ENCODE results near the gene SHROOM2. TPM values are rescaled to one million over a fixed set of nuclear protein-coding genes. Genes with fewer than 3 reads are reported as not detected.

The SHROOM2 gene
- total RNA-seq, 4 donors from 2014 or later: 7.8 to 13.2 (median 11.2) TPM

- 35 to 40% methylated on average over 1 to 11 of the region's 58 CpGs for WGBS, 2 donors
- TF ChIP-seq, protein P1, sequence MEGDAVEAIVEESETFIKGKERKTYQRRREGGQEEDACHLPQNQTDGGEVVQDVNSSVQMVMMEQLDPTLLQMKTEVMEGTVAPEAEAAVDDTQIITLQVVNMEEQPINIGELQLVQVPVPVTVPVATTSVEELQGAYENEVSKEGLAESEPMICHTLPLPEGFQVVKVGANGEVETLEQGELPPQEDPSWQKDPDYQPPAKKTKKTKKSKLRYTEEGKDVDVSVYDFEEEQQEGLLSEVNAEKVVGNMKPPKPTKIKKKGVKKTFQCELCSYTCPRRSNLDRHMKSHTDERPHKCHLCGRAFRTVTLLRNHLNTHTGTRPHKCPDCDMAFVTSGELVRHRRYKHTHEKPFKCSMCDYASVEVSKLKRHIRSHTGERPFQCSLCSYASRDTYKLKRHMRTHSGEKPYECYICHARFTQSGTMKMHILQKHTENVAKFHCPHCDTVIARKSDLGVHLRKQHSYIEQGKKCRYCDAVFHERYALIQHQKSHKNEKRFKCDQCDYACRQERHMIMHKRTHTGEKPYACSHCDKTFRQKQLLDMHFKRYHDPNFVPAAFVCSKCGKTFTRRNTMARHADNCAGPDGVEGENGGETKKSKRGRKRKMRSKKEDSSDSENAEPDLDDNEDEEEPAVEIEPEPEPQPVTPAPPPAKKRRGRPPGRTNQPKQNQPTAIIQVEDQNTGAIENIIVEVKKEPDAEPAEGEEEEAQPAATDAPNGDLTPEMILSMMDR (IDR thresholded peaks at IDR 0.05): no peak
- no peak for TF ChIP-seq POLR2A (IDR thresholded peaks at IDR 0.05)
- H3K4me3 ChIP-seq: peak overlapping the region; percentile 52 to 71 (median 62)
- no peaks in the 10 kb centered on the region for H3K36me3 ChIP-seq
- H3K27ac ChIP-seq: peak overlapping the region in 3 of 4 donors; percentile 52 to 81 (median 81)
- no peaks in the 10 kb centered on the region for H3K9me3 ChIP-seq
- H3K4me1 ChIP-seq: peaks cover 0 to 30% (median 0%) of the 10 kb centered on the region in 3 donors
- no peak for DNase-seq
- H3K27me3 ChIP-seq: peaks cover 0 to 18% (median 0%) of the 10 kb centered on the region in 4 donors
- intact Hi-C loops (cut with DNase I): no loop called here
These were observed 830 bp upstream of the SHROOM2 start for GRCh38 chrX:9785254-9785943.

DNA sequence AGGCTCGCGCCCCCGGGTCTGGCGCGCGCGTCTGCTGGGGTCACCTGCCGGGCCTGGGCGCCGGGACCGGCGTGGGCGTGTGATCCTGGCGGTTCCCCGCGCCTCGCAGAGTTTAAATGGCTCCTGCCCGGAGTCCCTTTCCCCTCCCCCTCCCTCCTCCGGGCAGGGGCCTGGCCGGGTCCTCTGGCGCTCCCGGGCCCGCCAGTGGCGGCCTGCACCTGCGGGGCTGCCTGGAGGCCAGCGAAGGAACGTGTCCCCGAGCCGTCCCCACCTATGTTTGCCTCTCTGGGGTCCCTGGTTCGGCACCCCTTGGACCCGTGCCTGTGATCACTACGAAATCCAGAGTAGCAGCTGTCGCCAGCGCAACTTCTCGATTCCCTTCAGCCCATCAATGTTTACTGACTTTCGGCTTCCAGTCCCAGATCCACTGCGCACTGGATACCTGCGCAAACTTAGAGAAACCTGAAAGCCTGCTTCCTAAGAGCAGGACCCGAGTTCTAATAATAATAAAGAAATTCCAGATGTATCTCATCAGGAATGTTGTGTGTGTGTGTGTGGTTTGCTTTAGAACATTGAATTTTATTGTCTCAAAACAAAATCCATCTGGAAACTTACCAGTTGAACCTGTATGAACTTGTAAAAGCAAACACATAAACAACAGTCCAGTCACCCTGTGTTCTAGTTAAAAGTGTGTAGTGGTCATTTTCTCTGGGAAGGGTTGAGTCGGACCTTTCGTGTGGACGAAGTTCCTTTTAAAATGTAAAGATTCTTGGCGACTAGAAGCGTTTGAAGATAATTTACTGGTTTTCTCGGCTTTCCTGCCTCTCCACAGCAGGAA is 788 bp downstream of the SHROOM2 start:
- DNase-seq: no peak
- H3K4me3 ChIP-seq: peak overlapping the region; percentile 52 to 71 (median 62)

GRCh38 chrX:9788911-9789310 is 2.7 kb downstream of the SHROOM2 start:
- TF ChIP-seq, protein P1 (IDR thresholded peaks at IDR 0.05): no peak
- no peak for TF ChIP-seq POLR2A (IDR thresholded peaks at IDR 0.05)
- H3K4me1 ChIP-seq: peaks cover 0 to 42% (median 0%) of the 10 kb centered on the region in 3 donors
- no peak for DNase-seq
- 13% methylated on average over 2 of the region's 2 CpGs; no CpG with 5 or more reads in 1 of the 2 donors for WGBS, 2 donors
- no peak overlapping the region for H3K27ac ChIP-seq
- H3K4me3 ChIP-seq: no peak overlapping the region
- no peaks in the 10 kb centered on the region for H3K36me3 ChIP-seq
- intact Hi-C loops (cut with DNase I): no loop called here
- no peaks in the 10 kb centered on the region for H3K9me3 ChIP-seq
- H3K27me3 ChIP-seq: peaks cover 0 to 18% (median 0%) of the 10 kb centered on the region in 4 donors

More for the DNA sequence above, 788 bp downstream of the SHROOM2 start:
- TF ChIP-seq POLR2A (IDR thresholded peaks at IDR 0.05): no peak
- TF ChIP-seq, protein P1 (IDR thresholded peaks at IDR 0.05): no peak
- Histone ChIP-seq H3K36me3 (no peaks in the 10 kb centered on the region), H3K27ac (peak overlapping the region; percentile 52 to 81 (median 78)), H3K4me1 (peaks cover 0 to 42% (median 0%) of the 10 kb centered on the region in 3 donors), H3K9me3 (no peaks in the 10 kb centered on the region), H3K27me3 (peaks cover 0 to 18% (median 0%) of the 10 kb centered on the region in 4 donors)
- 0 to 21% methylated on average over 2 to 18 of the region's 45 CpGs for WGBS, 2 donors
- intact Hi-C loops (cut with DNase I): no loop called here

DNA sequence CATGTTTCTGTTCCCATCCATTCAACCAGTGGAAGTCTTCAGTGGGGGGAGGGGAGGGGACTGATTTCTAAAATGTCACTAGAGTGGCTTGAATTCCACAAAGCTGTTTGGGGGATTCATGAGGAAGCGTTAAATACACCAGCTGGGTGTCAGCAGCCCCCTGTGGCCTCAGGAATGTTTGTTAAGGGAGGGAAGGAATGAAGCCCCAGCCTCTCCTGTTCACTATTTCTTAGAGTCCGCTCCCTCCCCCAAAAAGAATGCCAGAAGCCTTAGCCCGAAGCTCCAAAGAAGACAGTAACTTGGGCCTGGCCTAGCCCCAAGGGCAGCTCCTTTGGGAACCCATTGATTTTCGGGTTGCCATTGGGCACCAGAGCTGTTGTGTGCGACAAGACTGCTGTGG is 3.3 kb downstream of the SHROOM2 start:
- TF ChIP-seq, protein P1 (IDR thresholded peaks at IDR 0.05): no peak
- no peak for TF ChIP-seq POLR2A (IDR thresholded peaks at IDR 0.05)
- intact Hi-C loops (cut with DNase I): no loop called here
- H3K27me3 ChIP-seq: peaks cover 0 to 18% (median 0%) of the 10 kb centered on the region in 4 donors
- DNase-seq: no peak
- peaks cover 0 to 42% (median 0%) of the 10 kb centered on the region in 3 donors for H3K4me1 ChIP-seq
- no peaks in the 10 kb centered on the region for H3K36me3 ChIP-seq
- 66 to 80% methylated on average over 5 of the region's 5 CpGs for WGBS, 2 donors
- no peak overlapping the region for H3K27ac ChIP-seq
- no peak overlapping the region for H3K4me3 ChIP-seq
- no peaks in the 10 kb centered on the region for H3K9me3 ChIP-seq

- intact Hi-C loops (cut with DNase I): no loop called here
- peak overlapping the region in 2 of 4 donors; percentile 38 to 39 for H3K27ac ChIP-seq
- H3K36me3 ChIP-seq: no peaks in the 10 kb centered on the region
- DNase-seq: no peak
- no peak overlapping the region for H3K4me3 ChIP-seq
- peaks cover 0 to 42% (median 0%) of the 10 kb centered on the region in 3 donors for H3K4me1 ChIP-seq
- TF ChIP-seq POLR2A (IDR thresholded peaks at IDR 0.05): no peak
- TF ChIP-seq, protein P1 (IDR thresholded peaks at IDR 0.05): no peak
- H3K27me3 ChIP-seq: peaks cover 0 to 10% (median 0%) of the 10 kb centered on the region in 4 donors
- WGBS, 2 donors: 36 to 65% methylated on average over 6 of the region's 6 CpGs
- no peaks in the 10 kb centered on the region for H3K9me3 ChIP-seq
These were observed 4.6 kb downstream of the SHROOM2 start for GRCh38 chrX:9790866-9791265.

All from esophagus squamous epithelium (tissue), 5 donors.